UCSD-AML1 (cell line): ENCODE measurements around the gene MYH7B.

Experiments
- DNase-seq: peaks from one replicate; lab custom pipeline; 2025; ENCODE audit not compliant: unreplicated experiment; lab: John Stamatoyannopoulos, UW

Gene MYH7B

DNA sequence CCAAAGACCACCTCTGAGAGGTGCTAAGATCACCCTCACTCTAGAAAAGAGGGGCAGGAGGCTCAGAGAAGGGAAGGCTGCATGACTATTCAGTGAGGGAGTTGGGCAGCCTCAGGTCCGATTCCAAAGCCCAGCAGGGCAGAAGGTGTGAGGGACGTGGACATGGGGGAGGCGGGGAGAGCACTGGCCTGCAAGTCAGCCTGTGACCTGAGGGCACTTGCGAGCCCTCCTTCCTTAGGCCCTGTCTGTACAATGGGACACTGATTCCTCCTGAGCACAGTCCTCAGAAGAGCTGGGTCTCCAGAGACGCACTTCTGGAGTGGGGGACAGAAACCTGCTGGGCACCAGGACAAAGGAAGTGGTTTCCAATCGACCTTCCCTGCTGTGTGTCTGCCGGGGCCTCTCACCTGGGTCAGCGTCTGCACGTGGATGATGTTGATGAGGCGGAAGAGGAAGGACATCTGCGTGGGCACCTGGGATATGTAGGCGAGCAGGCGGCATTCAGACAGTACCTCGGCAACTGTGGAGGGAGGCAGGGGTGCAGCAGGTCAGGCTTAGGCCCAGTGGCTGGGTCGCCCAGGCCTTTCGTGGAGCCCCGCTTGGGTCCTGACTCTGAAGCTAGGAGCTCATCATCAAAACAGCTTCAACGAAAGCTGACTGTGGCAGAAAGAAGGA, 48.5 kb downstream of the MYH7B start:
- DNase-seq: no peak

DNA sequence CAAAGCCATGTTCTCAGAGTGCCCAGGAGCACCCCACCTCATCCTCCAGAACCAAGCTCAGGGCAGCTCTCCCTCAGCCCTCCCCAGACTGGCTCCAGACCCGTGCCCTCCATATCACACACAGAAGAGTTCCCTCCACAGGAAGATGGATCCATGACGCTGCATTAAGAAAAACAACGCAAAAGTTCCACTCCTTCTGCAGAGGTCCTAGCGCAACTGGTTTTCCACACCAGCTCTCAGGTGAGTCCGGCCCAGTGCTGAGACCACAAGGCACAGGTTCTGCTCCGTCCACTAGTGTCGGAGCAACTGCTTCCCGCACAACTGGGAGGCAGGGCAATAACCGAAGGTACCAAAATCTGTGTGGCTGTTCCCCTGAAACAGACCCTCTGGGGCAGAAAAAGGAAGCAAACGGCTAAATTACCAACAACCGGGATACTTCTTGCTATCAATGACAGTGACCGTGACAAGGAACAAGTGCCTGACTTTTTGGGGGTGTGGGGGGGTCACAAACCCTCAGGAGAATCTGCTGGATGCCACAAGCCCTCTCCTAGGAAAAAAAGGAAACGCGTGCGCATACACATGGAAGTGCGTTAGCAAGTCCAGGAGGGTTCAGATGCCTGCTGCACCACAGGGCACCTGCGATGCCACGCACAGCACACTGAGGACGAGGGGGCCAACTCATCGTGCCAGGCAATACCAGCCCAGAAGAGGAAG, 49.2 kb downstream of the MYH7B start:
- no peak for DNase-seq
